Mucosa of rectum (tissue), 2 donors: Measurements from ENCODE around the gene CAMK2G.
A peak's percentile ranks its signal among the peaks of the same experiment; 100 is the strongest.

Source experiments
- H3K27ac ChIP-seq, 2 donors: one replicate each; pipeline ENCODE4 v1.7.0; 2013; ENCODE audit warnings: inconsistent platforms in 2 of 2, low read depth in 2 of 2, low read length in 2 of 2
- H3K27me3 ChIP-seq, 2 donors: one replicate each; pipeline ENCODE4 v1.7.0; 2013; ENCODE audit warnings: low read length in 2 of 2; ENCODE audit not compliant: control insufficient read depth in 2 of 2, insufficient read depth in 2 of 2
- H3K36me3 ChIP-seq, 2 donors: one replicate each; pipeline ENCODE4 v1.7.0; 2013; ENCODE audit warnings: low read length in 2 of 2; ENCODE audit not compliant: control insufficient read depth in 2 of 2, insufficient read depth in 2 of 2
- H3K4me1 ChIP-seq, 2 donors: one replicate each; pipeline ENCODE4 v1.7.0; 2013; ENCODE audit warnings: low read length in 2 of 2, mild to moderate bottlenecking in 1 of 2; ENCODE audit not compliant: control insufficient read depth in 2 of 2, insufficient read depth in 2 of 2
- H3K4me3 ChIP-seq, 2 donors: one replicate each; pipeline ENCODE4 v1.7.0; 2013; ENCODE audit warnings: low read length in 2 of 2
- H3K9ac ChIP-seq, 2 donors: one replicate each; pipeline ENCODE4 v1.7.0; 2013; ENCODE audit warnings: low read length in 2 of 2, low read depth in 1 of 2, mild to moderate bottlenecking in 1 of 2
- H3K9me3 ChIP-seq, 2 donors: one replicate each; pipeline ENCODE4 v1.7.0; 2013; ENCODE audit warnings: low read length in 2 of 2; ENCODE audit not compliant: control insufficient read depth in 2 of 2
- donor health status: healthy.
- donor health status: Normal muscosa, but diverticular disease.

The CAMK2G gene

GRCh38 chr10:73779018-73779417 is 95.3 kb downstream of the CAMK2G start:
- H3K9me3 ChIP-seq, result no peaks in the 10 kb centered on the region
- peaks cover 17 to 33% of the 10 kb centered on the region in 2 donors for H3K4me1 ChIP-seq
- peaks cover 17 to 18% of the 10 kb centered on the region in 2 donors for H3K36me3 ChIP-seq
- H3K27ac ChIP-seq, result no peak overlapping the region
- H3K27me3 ChIP-seq, result no peaks in the 10 kb centered on the region
- H3K9ac ChIP-seq, result no peak overlapping the region
- no peak overlapping the region for H3K4me3 ChIP-seq

GRCh38 chr10:73774637-73775036 is 99.7 kb downstream of the CAMK2G start:
- no peaks in the 10 kb centered on the region for H3K9me3 ChIP-seq
- H3K27ac ChIP-seq, result no peak overlapping the region
- peak overlapping the region in 1 of 2 donors; percentile 32 for H3K9ac ChIP-seq
- H3K36me3 ChIP-seq, result peaks cover 30 to 37% of the 10 kb centered on the region in 2 donors
- H3K4me1 ChIP-seq, result peaks cover 21 to 30% of the 10 kb centered on the region in 2 donors
- peak overlapping the region in 1 of 2 donors; percentile 53 for H3K4me3 ChIP-seq
- H3K27me3 ChIP-seq, result no peaks in the 10 kb centered on the region

- peaks cover 21 to 30% of the 10 kb centered on the region in 2 donors for H3K4me1 ChIP-seq
- peak overlapping the region; percentile 83 to 85 for H3K9ac ChIP-seq
- no peaks in the 10 kb centered on the region for H3K27me3 ChIP-seq
- peak overlapping the region; percentile 72 to 89 for H3K4me3 ChIP-seq
- peak overlapping the region; percentile 95 to 98 for H3K27ac ChIP-seq
- H3K36me3 ChIP-seq, result peaks cover 39 to 49% of the 10 kb centered on the region in 2 donors
- H3K9me3 ChIP-seq, result no peaks in the 10 kb centered on the region
Observed at GRCh38 chr10:73773152-73773879, 101.0 kb downstream of the CAMK2G start.

DNA sequence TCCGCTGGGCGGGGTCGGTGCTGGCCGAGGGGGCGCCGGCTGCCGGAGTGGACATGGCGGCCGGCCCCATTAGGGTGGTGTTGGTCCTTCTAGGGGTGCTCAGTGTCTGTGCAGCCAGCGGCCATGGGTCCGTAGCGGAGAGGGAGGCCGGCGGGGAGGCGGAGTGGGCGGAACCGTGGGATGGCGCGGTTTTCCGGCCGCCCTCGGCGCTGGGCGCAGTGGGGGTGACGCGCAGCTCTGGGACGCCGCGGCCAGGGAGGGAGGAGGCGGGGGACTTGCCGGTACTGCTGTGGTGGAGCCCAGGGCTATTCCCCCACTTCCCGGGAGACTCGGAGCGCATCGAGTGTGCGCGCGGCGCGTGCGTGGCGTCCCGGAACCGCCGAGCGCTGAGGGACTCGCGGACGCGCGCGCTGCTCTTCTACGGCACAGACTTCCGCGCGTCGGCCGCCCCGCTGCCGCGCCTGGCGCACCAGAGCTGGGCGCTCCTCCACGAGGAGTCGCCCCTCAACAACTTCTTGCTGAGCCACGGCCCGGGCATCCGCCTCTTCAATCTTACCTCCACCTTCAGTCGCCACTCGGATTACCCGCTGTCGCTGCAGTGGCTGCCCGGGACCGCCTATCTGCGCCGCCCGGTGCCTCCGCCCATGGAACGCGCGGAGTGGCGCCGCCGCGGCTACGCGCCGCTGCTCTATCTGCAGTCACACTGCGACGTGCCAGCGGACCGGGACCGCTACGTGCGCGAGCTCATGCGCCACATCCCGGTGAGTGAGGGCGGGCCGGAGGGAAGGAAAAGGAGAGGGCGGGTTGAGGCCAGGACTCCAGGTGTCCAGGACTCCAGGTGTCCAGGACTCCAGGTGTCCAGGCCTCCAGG is 101.8 kb downstream of the CAMK2G start:
- no peaks in the 10 kb centered on the region for H3K27me3 ChIP-seq
- H3K9ac ChIP-seq, result peak overlapping the region; percentile 83 to 85
- H3K36me3 ChIP-seq, result peaks cover 45 to 55% of the 10 kb centered on the region in 2 donors
- H3K4me1 ChIP-seq, result peaks cover 21 to 30% of the 10 kb centered on the region in 2 donors
- H3K4me3 ChIP-seq, result peak overlapping the region; percentile 72 to 89
- H3K9me3 ChIP-seq, result no peaks in the 10 kb centered on the region
- peak overlapping the region; percentile 95 to 98 for H3K27ac ChIP-seq

- H3K4me3 ChIP-seq, result peak overlapping the region; percentile 72 to 89
- H3K9me3 ChIP-seq, result no peaks in the 10 kb centered on the region
- no peaks in the 10 kb centered on the region for H3K27me3 ChIP-seq
- peak overlapping the region; percentile 77 to 83 for H3K9ac ChIP-seq
- peaks cover 21 to 30% of the 10 kb centered on the region in 2 donors for H3K4me1 ChIP-seq
- H3K27ac ChIP-seq, result peak overlapping the region; percentile 95 to 98
- H3K36me3 ChIP-seq, result peaks cover 47 to 56% of the 10 kb centered on the region in 2 donors
Observed at GRCh38 chr10:73771722-73772280, 102.6 kb downstream of the CAMK2G start.

DNA sequence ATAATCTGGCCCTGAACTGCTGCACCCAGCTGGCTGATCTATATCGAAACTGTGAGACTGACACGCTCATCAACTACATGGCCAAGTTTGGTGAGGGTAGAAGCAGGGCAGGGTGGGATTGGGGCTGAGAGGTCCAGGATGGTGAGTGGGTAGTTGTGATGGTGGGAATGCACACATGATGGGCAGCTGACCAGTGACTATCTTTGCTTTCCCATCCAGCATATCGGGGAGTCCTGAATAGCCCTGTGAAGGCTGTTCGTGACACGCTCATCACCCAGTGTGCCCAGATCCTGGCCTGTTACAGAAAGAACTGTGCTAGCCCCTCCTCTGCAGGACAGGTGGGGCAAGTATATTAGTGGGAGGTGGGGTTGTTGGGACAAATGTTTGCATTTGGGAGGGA is 105.0 kb downstream of the CAMK2G start:
- H3K9me3 ChIP-seq, result no peaks in the 10 kb centered on the region
- H3K27ac ChIP-seq, result no peak overlapping the region
- no peak overlapping the region for H3K9ac ChIP-seq
- peaks cover 64 to 66% of the 10 kb centered on the region in 2 donors for H3K36me3 ChIP-seq
- H3K27me3 ChIP-seq, result no peaks in the 10 kb centered on the region
- peaks cover 15 to 21% of the 10 kb centered on the region in 2 donors for H3K4me1 ChIP-seq
- no peak overlapping the region for H3K4me3 ChIP-seq

GRCh38 chr10:73768881-73769280 is 105.5 kb downstream of the CAMK2G start:
- H3K27ac ChIP-seq, result no peak overlapping the region
- H3K27me3 ChIP-seq, result no peaks in the 10 kb centered on the region
- H3K4me1 ChIP-seq, result peaks cover 10 to 17% of the 10 kb centered on the region in 2 donors
- H3K9ac ChIP-seq, result no peak overlapping the region
- H3K4me3 ChIP-seq, result no peak overlapping the region
- no peaks in the 10 kb centered on the region for H3K9me3 ChIP-seq
- peaks cover 67 to 68% of the 10 kb centered on the region in 2 donors for H3K36me3 ChIP-seq

GRCh38 chr10:73765066-73765465 is 109.3 kb downstream of the CAMK2G start:
- no peak overlapping the region for H3K4me3 ChIP-seq
- peaks cover 90% of the 10 kb centered on the region in 2 donors for H3K36me3 ChIP-seq
- H3K27ac ChIP-seq, result no peak overlapping the region
- no peaks in the 10 kb centered on the region for H3K27me3 ChIP-seq
- H3K4me1 ChIP-seq, result no peaks in the 10 kb centered on the region
- H3K9me3 ChIP-seq, result no peaks in the 10 kb centered on the region
- no peak overlapping the region for H3K9ac ChIP-seq

GRCh38 chr10:73763343-73763742 is 111.0 kb downstream of the CAMK2G start:
- H3K27me3 ChIP-seq, result no peaks in the 10 kb centered on the region
- no peak overlapping the region for H3K4me3 ChIP-seq

DNA sequence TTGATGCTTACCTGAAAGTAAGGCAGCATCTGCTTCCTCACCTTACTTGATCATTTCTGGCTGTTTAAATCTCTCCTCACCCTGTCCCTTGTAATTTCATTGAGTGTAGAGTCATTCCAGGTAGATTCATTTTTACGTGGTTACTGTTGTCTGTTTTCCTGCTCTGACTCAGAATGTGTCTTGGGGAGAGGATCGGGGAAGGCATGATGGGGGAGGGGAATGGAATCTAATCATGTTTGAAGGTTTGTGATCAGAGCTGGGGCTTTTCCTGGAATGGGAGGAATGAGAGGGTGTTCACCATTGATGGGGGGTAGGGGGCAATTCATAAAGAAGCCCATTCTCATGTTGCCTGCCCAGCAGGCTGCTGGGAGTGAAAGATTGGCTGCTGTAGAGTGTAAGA is 111.4 kb downstream of the CAMK2G start:
- H3K36me3 ChIP-seq, result peaks cover 85 to 88% of the 10 kb centered on the region in 2 donors
- no peak overlapping the region for H3K9ac ChIP-seq
- H3K27ac ChIP-seq, result no peak overlapping the region
- no peaks in the 10 kb centered on the region for H3K9me3 ChIP-seq
- H3K4me1 ChIP-seq, result no peaks in the 10 kb centered on the region
- no peak overlapping the region for H3K4me3 ChIP-seq
- no peaks in the 10 kb centered on the region for H3K27me3 ChIP-seq

More at GRCh38 chr10:73763343-73763742, 111.0 kb downstream of the CAMK2G start:
- Histone ChIP-seq H3K27ac (no peak overlapping the region), H3K9ac (no peak overlapping the region), H3K4me1 (no peaks in the 10 kb centered on the region), H3K36me3 (peaks cover 88 to 89% of the 10 kb centered on the region in 2 donors), H3K9me3 (no peaks in the 10 kb centered on the region)
